H1 (cell line): Measurements from ENCODE around the gene HK2. TPM values are rescaled to one million over a fixed set of nuclear protein-coding genes. Genes with fewer than 3 reads are reported as not detected.

Source experiments
- BACH1 ChIP-seq: IDR thresholded peaks from 2 replicates; pipeline ENCODE4 v1.6.1; 2012; ENCODE audit warnings: low read length, improper control_type of control experiment
- CTBP2 ChIP-seq: IDR thresholded peaks from 2 replicates; pipeline ENCODE4 v1.7.0; 2011; ENCODE audit warnings: borderline replicate concordance, mild to moderate bottlenecking, moderate library complexity, mixed read lengths, low read length; ENCODE audit not compliant: insufficient read depth, insufficient read length
- NRF1 ChIP-seq: IDR thresholded peaks from 2 replicates; pipeline ENCODE4 v1.6.1; 2011; ENCODE audit warnings: mild to moderate bottlenecking, low read depth, low read length, improper control_type of control experiment
- POLR2AphosphoS5 ChIP-seq: IDR thresholded peaks from 2 replicates; pipeline ENCODE4 v1.6.1; 2011; ENCODE audit warnings: low read depth, low read length
- SIN3A ChIP-seq, 2 experiments: IDR thresholded peaks in 1 of 2; conservative IDR thresholded peaks in 1 of 2; 2 replicates each; pipeline ENCODE4 v1.6.1; 2011 to 2012; ENCODE audit warnings: low read length in 2 of 2, improper control_type of control experiment in 1 of 2, low read depth in 1 of 2, mild to moderate bottlenecking in 1 of 2
- TAF1 ChIP-seq: IDR thresholded peaks from 2 replicates; pipeline ENCODE4 v1.6.1; 2011; ENCODE audit warnings: mild to moderate bottlenecking, low read depth, low read length
- USF2 ChIP-seq: IDR thresholded peaks from 2 replicates; pipeline ENCODE4 v1.6.1; 2011; ENCODE audit warnings: low read length, improper control_type of control experiment
- polyA plus RNA-seq, 7 experiments: library from polyadenylated mRNA; depleted of rRNA in 3 of 7; stranded (reverse) in 5 of 7; unstranded in 2 of 7; fragments of >200 nt in 5 of 7; fragments of 200-250 nt in 2 of 7; gene quantifications; 1 replicate in 5 of 7; 2 replicates in 1 of 7; 4 replicates in 1 of 7; pipeline versions ENCODE4 v1.2.1 to v1.2.3, GENCODE V29; 2011 to 2013; ENCODE audit warnings: missing spikeins in 2 of 7, mixed read lengths in 2 of 7
- total RNA-seq: library from RNA; stranded (reverse); fragmentation: NEBNext Ultra II Directional; extraction: Animal tissue kit (Norgen Biotek cat#: 25700); gene quantifications from 2 replicates; pipeline ENCODE4 v1.2.1, GENCODE V29; 2021
- TF ChIP-seq, protein P1 (sequence below): fragments of 300-600 bp; sonication (generic); IDR thresholded peaks from 2 replicates; pipeline ENCODE4 v1.7.1; 2012; ENCODE audit warnings: low read length, moderate library complexity, mild to moderate bottlenecking, inconsistent platforms; ENCODE audit not compliant: insufficient replicate concordance

Gene HK2
- total and polyA plus RNA-seq, 2 of the 8 experiments (the other 6 are each of a cell fraction or from before 2014, with no cell fraction given) = 22.1 to 61.9 TPM

DNA sequence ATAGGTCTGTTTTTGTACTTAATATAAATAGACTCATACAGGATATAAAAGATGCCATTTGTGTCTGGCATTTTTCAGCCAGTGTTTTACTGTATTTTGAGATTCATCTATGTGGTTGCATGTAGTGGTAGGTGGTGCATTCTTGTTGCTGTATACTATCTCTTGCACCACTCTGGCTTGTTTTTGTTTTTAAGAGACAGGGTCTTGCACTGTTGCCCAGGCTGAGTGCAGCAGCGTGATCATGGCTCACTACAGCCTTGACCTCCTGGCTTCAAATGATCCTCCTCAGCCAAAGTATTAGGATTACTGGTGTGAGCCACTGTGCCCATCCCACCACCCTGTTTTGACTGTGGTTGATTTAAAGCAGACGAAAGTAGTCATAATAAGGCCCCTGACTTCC, 12.6 kb downstream of the HK2 start (continued):
- TF ChIP-seq, protein P1, sequence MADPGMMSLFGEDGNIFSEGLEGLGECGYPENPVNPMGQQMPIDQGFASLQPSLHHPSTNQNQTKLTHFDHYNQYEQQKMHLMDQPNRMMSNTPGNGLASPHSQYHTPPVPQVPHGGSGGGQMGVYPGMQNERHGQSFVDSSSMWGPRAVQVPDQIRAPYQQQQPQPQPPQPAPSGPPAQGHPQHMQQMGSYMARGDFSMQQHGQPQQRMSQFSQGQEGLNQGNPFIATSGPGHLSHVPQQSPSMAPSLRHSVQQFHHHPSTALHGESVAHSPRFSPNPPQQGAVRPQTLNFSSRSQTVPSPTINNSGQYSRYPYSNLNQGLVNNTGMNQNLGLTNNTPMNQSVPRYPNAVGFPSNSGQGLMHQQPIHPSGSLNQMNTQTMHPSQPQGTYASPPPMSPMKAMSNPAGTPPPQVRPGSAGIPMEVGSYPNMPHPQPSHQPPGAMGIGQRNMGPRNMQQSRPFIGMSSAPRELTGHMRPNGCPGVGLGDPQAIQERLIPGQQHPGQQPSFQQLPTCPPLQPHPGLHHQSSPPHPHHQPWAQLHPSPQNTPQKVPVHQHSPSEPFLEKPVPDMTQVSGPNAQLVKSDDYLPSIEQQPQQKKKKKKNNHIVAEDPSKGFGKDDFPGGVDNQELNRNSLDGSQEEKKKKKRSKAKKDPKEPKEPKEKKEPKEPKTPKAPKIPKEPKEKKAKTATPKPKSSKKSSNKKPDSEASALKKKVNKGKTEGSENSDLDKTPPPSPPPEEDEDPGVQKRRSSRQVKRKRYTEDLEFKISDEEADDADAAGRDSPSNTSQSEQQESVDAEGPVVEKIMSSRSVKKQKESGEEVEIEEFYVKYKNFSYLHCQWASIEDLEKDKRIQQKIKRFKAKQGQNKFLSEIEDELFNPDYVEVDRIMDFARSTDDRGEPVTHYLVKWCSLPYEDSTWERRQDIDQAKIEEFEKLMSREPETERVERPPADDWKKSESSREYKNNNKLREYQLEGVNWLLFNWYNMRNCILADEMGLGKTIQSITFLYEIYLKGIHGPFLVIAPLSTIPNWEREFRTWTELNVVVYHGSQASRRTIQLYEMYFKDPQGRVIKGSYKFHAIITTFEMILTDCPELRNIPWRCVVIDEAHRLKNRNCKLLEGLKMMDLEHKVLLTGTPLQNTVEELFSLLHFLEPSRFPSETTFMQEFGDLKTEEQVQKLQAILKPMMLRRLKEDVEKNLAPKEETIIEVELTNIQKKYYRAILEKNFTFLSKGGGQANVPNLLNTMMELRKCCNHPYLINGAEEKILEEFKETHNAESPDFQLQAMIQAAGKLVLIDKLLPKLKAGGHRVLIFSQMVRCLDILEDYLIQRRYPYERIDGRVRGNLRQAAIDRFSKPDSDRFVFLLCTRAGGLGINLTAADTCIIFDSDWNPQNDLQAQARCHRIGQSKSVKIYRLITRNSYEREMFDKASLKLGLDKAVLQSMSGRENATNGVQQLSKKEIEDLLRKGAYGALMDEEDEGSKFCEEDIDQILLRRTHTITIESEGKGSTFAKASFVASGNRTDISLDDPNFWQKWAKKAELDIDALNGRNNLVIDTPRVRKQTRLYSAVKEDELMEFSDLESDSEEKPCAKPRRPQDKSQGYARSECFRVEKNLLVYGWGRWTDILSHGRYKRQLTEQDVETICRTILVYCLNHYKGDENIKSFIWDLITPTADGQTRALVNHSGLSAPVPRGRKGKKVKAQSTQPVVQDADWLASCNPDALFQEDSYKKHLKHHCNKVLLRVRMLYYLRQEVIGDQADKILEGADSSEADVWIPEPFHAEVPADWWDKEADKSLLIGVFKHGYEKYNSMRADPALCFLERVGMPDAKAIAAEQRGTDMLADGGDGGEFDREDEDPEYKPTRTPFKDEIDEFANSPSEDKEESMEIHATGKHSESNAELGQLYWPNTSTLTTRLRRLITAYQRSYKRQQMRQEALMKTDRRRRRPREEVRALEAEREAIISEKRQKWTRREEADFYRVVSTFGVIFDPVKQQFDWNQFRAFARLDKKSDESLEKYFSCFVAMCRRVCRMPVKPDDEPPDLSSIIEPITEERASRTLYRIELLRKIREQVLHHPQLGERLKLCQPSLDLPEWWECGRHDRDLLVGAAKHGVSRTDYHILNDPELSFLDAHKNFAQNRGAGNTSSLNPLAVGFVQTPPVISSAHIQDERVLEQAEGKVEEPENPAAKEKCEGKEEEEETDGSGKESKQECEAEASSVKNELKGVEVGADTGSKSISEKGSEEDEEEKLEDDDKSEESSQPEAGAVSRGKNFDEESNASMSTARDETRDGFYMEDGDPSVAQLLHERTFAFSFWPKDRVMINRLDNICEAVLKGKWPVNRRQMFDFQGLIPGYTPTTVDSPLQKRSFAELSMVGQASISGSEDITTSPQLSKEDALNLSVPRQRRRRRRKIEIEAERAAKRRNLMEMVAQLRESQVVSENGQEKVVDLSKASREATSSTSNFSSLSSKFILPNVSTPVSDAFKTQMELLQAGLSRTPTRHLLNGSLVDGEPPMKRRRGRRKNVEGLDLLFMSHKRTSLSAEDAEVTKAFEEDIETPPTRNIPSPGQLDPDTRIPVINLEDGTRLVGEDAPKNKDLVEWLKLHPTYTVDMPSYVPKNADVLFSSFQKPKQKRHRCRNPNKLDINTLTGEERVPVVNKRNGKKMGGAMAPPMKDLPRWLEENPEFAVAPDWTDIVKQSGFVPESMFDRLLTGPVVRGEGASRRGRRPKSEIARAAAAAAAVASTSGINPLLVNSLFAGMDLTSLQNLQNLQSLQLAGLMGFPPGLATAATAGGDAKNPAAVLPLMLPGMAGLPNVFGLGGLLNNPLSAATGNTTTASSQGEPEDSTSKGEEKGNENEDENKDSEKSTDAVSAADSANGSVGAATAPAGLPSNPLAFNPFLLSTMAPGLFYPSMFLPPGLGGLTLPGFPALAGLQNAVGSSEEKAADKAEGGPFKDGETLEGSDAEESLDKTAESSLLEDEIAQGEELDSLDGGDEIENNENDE = no peak
- TF ChIP-seq USF2 = no peak
- TF ChIP-seq BACH1 = no peak
- no peak for TF ChIP-seq NRF1
- TF ChIP-seq SIN3A (conservative IDR thresholded peaks at IDR 0.05 in 1 of 2, IDR thresholded peaks at IDR 0.05 in 1 of 2; ENCODE audit: low read depth in 1 of 2, low read length in 2 of 2) = no peak
- TF ChIP-seq CTBP2 = no peak
- no peak for TF ChIP-seq POLR2AphosphoS5
- no peak for TF ChIP-seq TAF1
- TF ChIP-seq, all 59 proteins: peak for 0
